ENCODE measurements around the gene SPG21. TPM values are rescaled to one million over a fixed set of nuclear protein-coding genes. Genes with fewer than 3 reads are reported as not detected.

SPG21 gene
- total RNA-seq, 1 experiment from 2014 or later, result 104 TPM

DNA sequence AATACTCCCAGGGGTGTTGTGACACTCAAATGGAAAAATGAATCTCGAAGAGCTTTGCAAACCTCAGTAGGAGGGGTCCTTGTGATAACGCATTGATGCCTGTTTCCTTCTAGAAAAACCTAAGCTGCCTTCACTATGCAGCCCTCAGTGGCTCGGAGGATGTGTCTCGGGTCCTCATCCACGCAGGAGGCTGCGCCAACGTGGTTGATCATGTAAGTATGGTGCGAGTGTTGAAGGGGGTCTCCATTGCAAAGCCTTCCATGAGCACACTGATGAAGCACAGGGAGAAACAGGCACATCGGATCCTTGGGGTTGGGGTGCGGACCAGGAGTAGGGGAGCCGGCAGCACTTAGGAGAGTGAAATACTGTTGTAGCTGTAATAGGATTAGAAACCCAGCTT lies 55.7 kb downstream of the SPG21 start:
- DNase-seq, result no peak
- Mint-ChIP-seq H3K4me3 (ENCODE audit: low read depth, unreplicated experiment) (no peak overlapping the region), H3K27me3 (ENCODE audit: unreplicated experiment) (peaks cover 23% of the 10 kb centered on the region), H3K27ac (ENCODE audit: unreplicated experiment) (no peak overlapping the region), H3K36me3 (ENCODE audit: insufficient read depth, unreplicated experiment) (no peaks in the 10 kb centered on the region), H3K9me3 (ENCODE audit: low read depth, unreplicated experiment) (no peaks in the 10 kb centered on the region), H3K4me1 (ENCODE audit: low read depth, unreplicated experiment) (peaks cover 28% of the 10 kb centered on the region)
- TF ChIP-seq, protein P1, sequence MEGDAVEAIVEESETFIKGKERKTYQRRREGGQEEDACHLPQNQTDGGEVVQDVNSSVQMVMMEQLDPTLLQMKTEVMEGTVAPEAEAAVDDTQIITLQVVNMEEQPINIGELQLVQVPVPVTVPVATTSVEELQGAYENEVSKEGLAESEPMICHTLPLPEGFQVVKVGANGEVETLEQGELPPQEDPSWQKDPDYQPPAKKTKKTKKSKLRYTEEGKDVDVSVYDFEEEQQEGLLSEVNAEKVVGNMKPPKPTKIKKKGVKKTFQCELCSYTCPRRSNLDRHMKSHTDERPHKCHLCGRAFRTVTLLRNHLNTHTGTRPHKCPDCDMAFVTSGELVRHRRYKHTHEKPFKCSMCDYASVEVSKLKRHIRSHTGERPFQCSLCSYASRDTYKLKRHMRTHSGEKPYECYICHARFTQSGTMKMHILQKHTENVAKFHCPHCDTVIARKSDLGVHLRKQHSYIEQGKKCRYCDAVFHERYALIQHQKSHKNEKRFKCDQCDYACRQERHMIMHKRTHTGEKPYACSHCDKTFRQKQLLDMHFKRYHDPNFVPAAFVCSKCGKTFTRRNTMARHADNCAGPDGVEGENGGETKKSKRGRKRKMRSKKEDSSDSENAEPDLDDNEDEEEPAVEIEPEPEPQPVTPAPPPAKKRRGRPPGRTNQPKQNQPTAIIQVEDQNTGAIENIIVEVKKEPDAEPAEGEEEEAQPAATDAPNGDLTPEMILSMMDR (IDR thresholded peaks at IDR 0.05; ENCODE audit: unreplicated experiment), result no peak
- intact Hi-C loops (cut with micrococcal nuclease; ENCODE audit: unreplicated experiment), result loop anchor here (1.0 kb wide), 1 partner anchor 39 kb away; no protein-coding TSS in a partner anchor
- no TSS peak for BruUV-seq (replicated peaks)
- CTCF ChIA-PET, result no interaction called here

DNA sequence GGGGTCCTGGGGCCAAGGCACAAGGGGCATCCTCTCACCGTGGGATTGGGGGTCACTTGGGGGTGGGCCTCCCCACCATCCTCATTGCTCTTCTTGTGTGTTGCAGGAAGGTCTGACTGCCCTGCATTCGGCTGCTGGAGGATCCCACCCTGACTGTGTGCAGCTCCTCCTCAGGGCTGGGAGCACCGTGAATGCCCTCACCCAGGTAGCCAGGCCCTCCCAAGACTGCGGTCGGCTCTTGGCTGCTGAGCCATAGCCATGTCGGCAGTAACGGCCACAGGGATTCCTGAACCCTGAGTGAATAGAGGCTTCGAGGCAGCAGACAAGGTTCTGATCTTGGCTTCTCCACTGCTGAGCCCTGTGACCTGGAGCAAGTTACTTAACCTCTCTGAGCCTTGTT lies 58.3 kb downstream of the SPG21 start:
- peaks cover 49% of the 10 kb centered on the region for H3K27me3 Mint-ChIP-seq (ENCODE audit: unreplicated experiment)
- no peaks in the 10 kb centered on the region for H3K9me3 Mint-ChIP-seq (ENCODE audit: low read depth, unreplicated experiment)
- peaks cover 15% of the 10 kb centered on the region for H3K4me1 Mint-ChIP-seq (ENCODE audit: low read depth, unreplicated experiment)
- no peaks in the 10 kb centered on the region for H3K36me3 Mint-ChIP-seq (ENCODE audit: insufficient read depth, unreplicated experiment)
- no TSS peak for BruUV-seq (replicated peaks)
- TF ChIP-seq, protein P1 (IDR thresholded peaks at IDR 0.05; ENCODE audit: unreplicated experiment), result no peak
- CTCF ChIA-PET, result no interaction called here
- H3K4me3 Mint-ChIP-seq (ENCODE audit: low read depth, unreplicated experiment), result no peak overlapping the region
- DNase-seq, result no peak
- intact Hi-C loops (cut with micrococcal nuclease; ENCODE audit: unreplicated experiment), result no loop called here
- no peak overlapping the region for H3K27ac Mint-ChIP-seq (ENCODE audit: unreplicated experiment)

DNA sequence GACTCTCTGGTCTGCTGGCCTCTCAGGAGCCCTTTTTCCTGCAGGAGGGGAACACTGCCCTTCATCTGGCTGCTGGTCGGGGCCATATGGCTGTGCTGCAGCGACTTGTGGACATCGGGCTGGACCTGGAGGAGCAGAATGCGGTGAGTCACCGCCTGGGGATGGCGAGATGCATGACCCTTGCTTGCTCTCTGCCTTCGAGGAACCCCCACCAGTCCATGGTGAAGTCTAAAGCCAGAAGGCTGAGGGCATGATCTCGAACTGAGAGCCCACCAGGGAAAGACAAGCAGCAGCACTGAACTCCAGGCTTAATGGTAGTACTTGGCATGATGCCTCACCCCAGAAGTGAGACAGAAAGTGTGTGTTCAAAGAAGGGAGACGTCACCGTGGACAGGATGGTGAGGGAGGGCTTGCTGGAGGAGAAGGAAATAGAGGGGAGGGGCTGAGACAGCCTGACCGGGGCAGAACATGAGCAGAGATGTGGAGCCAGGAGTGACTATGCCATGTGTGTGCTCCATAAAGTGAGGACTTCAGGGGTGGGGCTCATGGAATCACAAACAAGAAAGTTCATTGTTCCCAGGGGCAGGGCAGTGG lies 58.8 kb downstream of the SPG21 start:
- Mint-ChIP-seq H3K36me3 (ENCODE audit: insufficient read depth, unreplicated experiment) (no peaks in the 10 kb centered on the region), H3K27me3 (ENCODE audit: unreplicated experiment) (peaks cover 54% of the 10 kb centered on the region), H3K9me3 (ENCODE audit: low read depth, unreplicated experiment) (no peaks in the 10 kb centered on the region), H3K4me1 (ENCODE audit: low read depth, unreplicated experiment) (peaks cover 15% of the 10 kb centered on the region), H3K4me3 (ENCODE audit: low read depth, unreplicated experiment) (no peak overlapping the region), H3K27ac (ENCODE audit: unreplicated experiment) (no peak overlapping the region)
- DNase-seq, result peak; percentile 35
- TF ChIP-seq, protein P1 (IDR thresholded peaks at IDR 0.05; ENCODE audit: unreplicated experiment), result no peak
- intact Hi-C loops (cut with micrococcal nuclease; ENCODE audit: unreplicated experiment), result no loop called here
- no TSS peak for BruUV-seq (replicated peaks)
- CTCF ChIA-PET, result no interaction called here

GRCh38 chr15:64930019-64930652 lies 59.6 kb downstream of the SPG21 start:
- DNase-seq, result no peak
- no peaks in the 10 kb centered on the region for H3K36me3 Mint-ChIP-seq (ENCODE audit: insufficient read depth, unreplicated experiment)
- peaks cover 62% of the 10 kb centered on the region for H3K27me3 Mint-ChIP-seq (ENCODE audit: unreplicated experiment)
- intact Hi-C loops (cut with micrococcal nuclease; ENCODE audit: unreplicated experiment), result no loop called here
- H3K4me3 Mint-ChIP-seq (ENCODE audit: low read depth, unreplicated experiment), result no peak overlapping the region
- no TSS peak for BruUV-seq (replicated peaks)
- no peak overlapping the region for H3K27ac Mint-ChIP-seq (ENCODE audit: unreplicated experiment)
- TF ChIP-seq, protein P1 (IDR thresholded peaks at IDR 0.05; ENCODE audit: unreplicated experiment), result no peak
- no peaks in the 10 kb centered on the region for H3K9me3 Mint-ChIP-seq (ENCODE audit: low read depth, unreplicated experiment)
- peaks cover 15% of the 10 kb centered on the region for H3K4me1 Mint-ChIP-seq (ENCODE audit: low read depth, unreplicated experiment)
- CTCF ChIA-PET, result no interaction called here

Measured in Calu3 (cell line).